Measurements from ENCODE around the gene HERC4. TPM values are rescaled to one million over a fixed set of nuclear protein-coding genes. Genes with fewer than 3 reads are reported as not detected.

Gene HERC4
- total RNA-seq, 3 donors from 2014 or later (not counting 1 experiment from before 2014, with no cell fraction given) = 78.4 to 104 (median 83.9) TPM

- Histone ChIP-seq H3K36me3 (ENCODE audit: control insufficient read depth, insufficient read depth, low read length) (no peaks in the 10 kb centered on the region), H3K4me1 (ENCODE audit: control insufficient read depth, insufficient read depth, low read length) (no peaks in the 10 kb centered on the region), H3K27ac (ENCODE audit: low read length) (no peak overlapping the region), H3K4me3 (ENCODE audit: low read length) (no peak overlapping the region), H3K9me3 (ENCODE audit: control insufficient read depth, insufficient read depth, low read length) (no peaks in the 10 kb centered on the region), H3K27me3 (ENCODE audit: control insufficient read depth, insufficient read depth, low read length) (peaks cover 3% of the 10 kb centered on the region)
- WGBS (ENCODE audit: insufficient coverage) = 88% methylated on average over 4 of the region's 4 CpGs
- DNase-seq = no peak
- Mint-ChIP-seq H3K36me3 (no peaks in the 10 kb centered on the region), H3K9me3 (no peaks in the 10 kb centered on the region), H3K4me3 (no peak overlapping the region), H3K27me3 (ENCODE audit: low read depth in 2 of 2) (peaks cover 11 to 33% of the 10 kb centered on the region in 2 donors), H3K27ac (no peak overlapping the region), H3K4me1 (peaks cover 0 to 5% of the 10 kb centered on the region in 2 donors)
- no peak for TF ChIP-seq CTCF (IDR thresholded peaks at IDR 0.05)
- no peak for ATAC-seq
- intact Hi-C loops (cut with micrococcal nuclease) = no loop called here
Observed at GRCh38 chr10:68103261-68103878, 28.3 kb upstream of the HERC4 start.

GRCh38 chr10:68101066-68101465 lies 26.0 kb upstream of the HERC4 start:
- Histone ChIP-seq H3K27me3 (ENCODE audit: control insufficient read depth, insufficient read depth, low read length) (peaks cover 3% of the 10 kb centered on the region), H3K27ac (ENCODE audit: low read length) (no peak overlapping the region), H3K4me3 (ENCODE audit: low read length) (no peak overlapping the region), H3K36me3 (ENCODE audit: control insufficient read depth, insufficient read depth, low read length) (no peaks in the 10 kb centered on the region), H3K4me1 (ENCODE audit: control insufficient read depth, insufficient read depth, low read length) (no peaks in the 10 kb centered on the region), H3K9me3 (ENCODE audit: control insufficient read depth, insufficient read depth, low read length) (no peaks in the 10 kb centered on the region)
- ATAC-seq (no peak), DNase-seq (no peak)
- Mint-ChIP-seq H3K27me3 (ENCODE audit: low read depth in 2 of 2) (peaks cover 8 to 27% of the 10 kb centered on the region in 2 donors), H3K9me3 (no peaks in the 10 kb centered on the region), H3K27ac (no peak overlapping the region), H3K4me3 (no peak overlapping the region), H3K4me1 (peaks cover 0 to 5% of the 10 kb centered on the region in 2 donors), H3K36me3 (no peaks in the 10 kb centered on the region)
- 83% methylated on average over 1 of the region's 2 CpGs for WGBS (ENCODE audit: insufficient coverage)
- intact Hi-C loops (cut with micrococcal nuclease) = no loop called here
- TF ChIP-seq CTCF (IDR thresholded peaks at IDR 0.05) = no peak

GRCh38 chr10:68099736-68100135 lies 24.7 kb upstream of the HERC4 start:
- WGBS (ENCODE audit: insufficient coverage) = 97% methylated on average over 3 of the region's 3 CpGs
- Histone ChIP-seq H3K27me3 (ENCODE audit: control insufficient read depth, insufficient read depth, low read length) (peaks cover 3% of the 10 kb centered on the region), H3K9me3 (ENCODE audit: control insufficient read depth, insufficient read depth, low read length) (no peaks in the 10 kb centered on the region), H3K27ac (ENCODE audit: low read length) (no peak overlapping the region), H3K36me3 (ENCODE audit: control insufficient read depth, insufficient read depth, low read length) (no peaks in the 10 kb centered on the region), H3K4me3 (ENCODE audit: low read length) (no peak overlapping the region), H3K4me1 (ENCODE audit: control insufficient read depth, insufficient read depth, low read length) (no peaks in the 10 kb centered on the region)
- no peak for DNase-seq
- H3K4me3 Mint-ChIP-seq = no peak overlapping the region
- TF ChIP-seq CTCF (IDR thresholded peaks at IDR 0.05) = no peak
- peaks cover 0 to 5% of the 10 kb centered on the region in 2 donors for H3K4me1 Mint-ChIP-seq
- no peaks in the 10 kb centered on the region for H3K36me3 Mint-ChIP-seq
- peaks cover 6 to 20% of the 10 kb centered on the region in 2 donors for H3K27me3 Mint-ChIP-seq (ENCODE audit: low read depth in 2 of 2)
- no peak overlapping the region for H3K27ac Mint-ChIP-seq
- H3K9me3 Mint-ChIP-seq = no peaks in the 10 kb centered on the region
- ATAC-seq = no peak
- intact Hi-C loops (cut with micrococcal nuclease) = no loop called here

All from natural killer cell (primary cell).